Spleen (tissue), 7 donors: Measurements from ENCODE around the gene TBCEL.

Experiments used
- CTCF ChIP-seq, 11 experiments: fragments of 200-600 bp in 7 of 11; fragments of 450-650 bp in 4 of 11; sonication (generic) in 4 of 11; IDR thresholded peaks in 8 of 11; conservative IDR thresholded peaks in 3 of 11; 1 replicate in 7 of 11; 2 replicates in 4 of 11; pipeline versions ENCODE4 v1.4.0 to v1.8.0; 2016 to 2021; ENCODE audit warnings: antibody characterized with exemption in 11 of 11, inconsistent platforms in 4 of 11, mild to moderate bottlenecking in 1 of 11
- POLR2A ChIP-seq, 3 donors: fragments of 450-650 bp; IDR thresholded peaks; one replicate each; pipeline ENCODE4 v1.5.1; 2017; ENCODE audit warnings: antibody characterized with exemption in 3 of 3, mild to moderate bottlenecking in 1 of 3
- POLR2AphosphoS5 ChIP-seq, 3 donors: sonication (generic); formaldehyde crosslinking; IDR thresholded peaks; one replicate each; pipeline ENCODE4 v1.5.1; 2017; ENCODE audit warnings: antibody characterized with exemption in 3 of 3
- donor health status: DM: no; HTN: no; CAD: no; lungs with moderate emphysema.
- donor health status: DM: no; HTN: no; CAD: no.
- donor health status: DM: no; HTN: no; CAD: no.

GRCh38 chr11:121038648-121039409 lies 14.9 kb downstream of the TBCEL start:
- no peak for TF ChIP-seq POLR2AphosphoS5 (IDR thresholded peaks at IDR 0.05)
- no peak for TF ChIP-seq POLR2A (IDR thresholded peaks at IDR 0.05)
- TF ChIP-seq CTCF (IDR thresholded peaks at IDR 0.05 in 8 of 11, conservative IDR thresholded peaks at IDR 0.05 in 3 of 11) = no peak
